Peyer's patch (tissue), 4 donors: Measurements from ENCODE around the gene PALLD. TPM values are rescaled to one million over a fixed set of nuclear protein-coding genes. Genes with fewer than 3 reads are reported as not detected.
"Not testable (repeated sequence)": the region's sequence is repeated elsewhere in the genome, so short reads cannot be mapped to it uniquely, and the experiment has no call there.

Experiments used
- DNase-seq, 3 donors: peaks; one replicate each; pipeline ENCODE4 v3.0.0-alpha.2; 2017 to 2019
- H3K27ac ChIP-seq, 4 donors: fragments of 200-600 bp; sonication (generic); one replicate each; pipeline ENCODE4 v1.5.1; 2016 to 2019
- H3K27me3 ChIP-seq, 2 donors: fragments of 200-600 bp; sonication (generic); one replicate each; pipeline ENCODE4 v1.5.1; 2019
- H3K36me3 ChIP-seq, 3 donors: fragments of 200-600 bp; sonication (generic); one replicate each; pipeline ENCODE4 v1.5.1; 2016 to 2019
- H3K4me1 ChIP-seq, 4 donors: fragments of 200-600 bp; sonication (generic); one replicate each; pipeline ENCODE4 v1.5.1; 2016 to 2019
- H3K4me3 ChIP-seq, 4 donors: fragments of 200-600 bp; sonication (generic); 1 replicate in 3 of 4; 2 replicates in 1 of 4; pipeline ENCODE4 v1.5.1; 2016 to 2019; ENCODE audit warnings: mild to moderate bottlenecking in 1 of 4
- H3K9me3 ChIP-seq, 4 donors: fragments of 200-600 bp; sonication (generic); one replicate each; pipeline ENCODE4 v1.5.1; 2016 to 2019; ENCODE audit warnings: mild to moderate bottlenecking in 1 of 4
- CTCF ChIP-seq, 6 experiments: fragments of 450-650 bp in 4 of 6; fragments of 200-600 bp in 2 of 6; sonication (generic) in 1 of 6; IDR thresholded peaks; one replicate each; pipeline ENCODE4 v1.5.1; 2017 to 2019; ENCODE audit warnings: antibody characterized with exemption in 6 of 6, mild to moderate bottlenecking in 3 of 6, moderate library complexity in 1 of 6
- POLR2A ChIP-seq, 2 donors: fragments of 450-650 bp; IDR thresholded peaks; one replicate each; pipeline ENCODE4 v1.5.1; 2017; ENCODE audit warnings: antibody characterized with exemption in 2 of 2, mild to moderate bottlenecking in 2 of 2, moderate library complexity in 2 of 2
- total RNA-seq, 4 donors: library from RNA; depleted of rRNA; stranded (reverse); fragments of >200 nt; gene quantifications; one replicate each; pipeline ENCODE4 v1.1.0, GENCODE V29; 2016

The PALLD gene
- total RNA-seq, 4 donors from 2014 or later, result 68.0 to 175 (median 78.4) TPM

- DNase-seq, result no peak
- no peak overlapping the region for H3K4me3 ChIP-seq
- TF ChIP-seq POLR2A (IDR thresholded peaks at IDR 0.05) (no peak), CTCF (IDR thresholded peaks at IDR 0.05) (no peak)
- no peaks in the 10 kb centered on the region for H3K9me3 ChIP-seq
- H3K27me3 ChIP-seq, result no peaks in the 10 kb centered on the region
- no peaks in the 10 kb centered on the region for H3K36me3 ChIP-seq
- H3K4me1 ChIP-seq, result no peaks in the 10 kb centered on the region
- no peak overlapping the region for H3K27ac ChIP-seq
Observed at GRCh38 chr4:168699224-168699878, 202.5 kb downstream of the PALLD start.

GRCh38 chr4:168701061-168701460 is 204.2 kb downstream of the PALLD start:
- no peak overlapping the region for H3K27ac ChIP-seq
- no peaks in the 10 kb centered on the region for H3K9me3 ChIP-seq
- H3K4me3 ChIP-seq, result no peak overlapping the region
- no peaks in the 10 kb centered on the region for H3K4me1 ChIP-seq
- no peak for DNase-seq
- no peaks in the 10 kb centered on the region for H3K27me3 ChIP-seq
- H3K36me3 ChIP-seq, result no peaks in the 10 kb centered on the region
- TF ChIP-seq CTCF (IDR thresholded peaks at IDR 0.05), result no peak
- TF ChIP-seq POLR2A (IDR thresholded peaks at IDR 0.05), result no peak

DNA sequence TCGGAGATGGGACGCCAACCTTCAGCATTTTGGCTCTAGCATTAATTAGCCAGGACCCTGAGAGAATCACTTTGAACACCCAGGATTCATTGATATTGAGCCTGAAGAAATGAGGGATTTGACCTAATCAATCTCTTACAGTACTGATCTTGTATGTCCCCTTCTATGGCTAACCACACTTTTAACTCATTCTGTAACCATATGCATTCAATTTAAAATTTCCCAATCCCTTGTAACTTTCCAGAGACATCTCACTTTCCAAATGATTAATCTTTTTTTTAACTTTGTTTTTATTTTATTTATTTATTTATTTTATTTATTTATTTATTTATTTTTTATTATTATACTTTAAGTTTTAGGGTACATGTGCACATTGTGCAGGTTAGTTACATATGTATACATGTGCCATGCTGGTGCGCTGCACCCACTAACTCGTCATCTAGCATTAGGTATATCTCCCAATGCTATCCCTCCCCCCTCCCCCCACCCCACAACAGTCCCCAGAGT is 205.8 kb downstream of the PALLD start:
- H3K4me3 ChIP-seq, result not testable (repeated sequence)

DNA sequence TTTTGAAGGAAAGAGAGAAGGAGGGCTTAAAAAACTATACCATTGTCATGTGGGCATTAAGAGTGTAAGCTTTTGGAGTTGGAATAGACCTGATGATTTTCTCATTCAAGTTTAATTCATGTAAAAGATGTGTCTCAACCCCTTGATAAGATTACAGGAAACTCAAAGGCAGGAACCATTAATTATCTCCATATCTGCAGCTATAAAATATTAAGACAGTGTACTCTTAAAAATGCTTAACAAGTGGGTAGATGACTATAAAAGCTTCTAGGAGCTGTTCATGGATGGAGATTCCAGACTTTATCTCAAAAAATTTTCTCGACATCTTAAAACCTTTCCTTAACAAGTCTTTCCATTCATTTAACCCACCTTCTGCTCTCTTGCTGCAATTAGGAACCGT is 208.3 kb downstream of the PALLD start:
- Histone ChIP-seq H3K27ac (no peak overlapping the region), H3K9me3 (no peaks in the 10 kb centered on the region), H3K4me1 (no peaks in the 10 kb centered on the region), H3K36me3 (no peaks in the 10 kb centered on the region), H3K27me3 (no peaks in the 10 kb centered on the region), H3K4me3 (no peak overlapping the region)
- no peak for TF ChIP-seq POLR2A (IDR thresholded peaks at IDR 0.05)
- TF ChIP-seq CTCF (IDR thresholded peaks at IDR 0.05), result no peak
- DNase-seq, result no peak

More for the DNA sequence above, 205.8 kb downstream of the PALLD start:
- H3K27me3 ChIP-seq, H3K4me1 ChIP-seq, H3K36me3 ChIP-seq, DNase-seq, H3K27ac ChIP-seq, H3K9me3 ChIP-seq: not testable (repeated sequence)

DNA sequence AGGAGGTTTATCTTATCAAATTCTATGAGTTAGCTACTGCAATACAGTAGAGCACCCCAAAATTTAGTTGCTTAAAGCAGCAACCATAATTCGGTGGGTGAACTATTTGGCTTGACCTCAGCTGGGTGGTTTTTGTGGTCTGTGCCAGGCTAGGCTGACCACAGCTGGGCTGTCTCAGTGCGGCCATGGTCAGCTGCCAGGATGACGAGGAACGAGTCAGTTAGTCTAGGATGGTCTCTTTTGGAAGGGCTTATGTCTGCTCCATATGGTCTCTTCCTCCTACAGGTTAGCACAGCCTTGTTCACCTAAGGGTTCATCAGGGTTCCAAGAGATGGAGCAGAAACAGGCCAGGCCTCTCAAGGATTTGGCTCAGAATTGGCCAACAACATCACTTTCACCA is 210.4 kb downstream of the PALLD start:
- H3K27ac ChIP-seq, result no peak overlapping the region

More for the DNA sequence above, 210.4 kb downstream of the PALLD start:
- H3K9me3 ChIP-seq, result no peaks in the 10 kb centered on the region
- no peak for DNase-seq
- H3K36me3 ChIP-seq, result no peaks in the 10 kb centered on the region
- TF ChIP-seq POLR2A (IDR thresholded peaks at IDR 0.05) (no peak), CTCF (IDR thresholded peaks at IDR 0.05) (no peak)
- H3K4me3 ChIP-seq, result no peak overlapping the region
- H3K4me1 ChIP-seq, result no peaks in the 10 kb centered on the region
- H3K27me3 ChIP-seq, result no peaks in the 10 kb centered on the region
